ENCODE results near the gene SYT15.
A peak's percentile ranks its signal among the peaks of the same experiment; 100 is the strongest.

Gene SYT15

DNA sequence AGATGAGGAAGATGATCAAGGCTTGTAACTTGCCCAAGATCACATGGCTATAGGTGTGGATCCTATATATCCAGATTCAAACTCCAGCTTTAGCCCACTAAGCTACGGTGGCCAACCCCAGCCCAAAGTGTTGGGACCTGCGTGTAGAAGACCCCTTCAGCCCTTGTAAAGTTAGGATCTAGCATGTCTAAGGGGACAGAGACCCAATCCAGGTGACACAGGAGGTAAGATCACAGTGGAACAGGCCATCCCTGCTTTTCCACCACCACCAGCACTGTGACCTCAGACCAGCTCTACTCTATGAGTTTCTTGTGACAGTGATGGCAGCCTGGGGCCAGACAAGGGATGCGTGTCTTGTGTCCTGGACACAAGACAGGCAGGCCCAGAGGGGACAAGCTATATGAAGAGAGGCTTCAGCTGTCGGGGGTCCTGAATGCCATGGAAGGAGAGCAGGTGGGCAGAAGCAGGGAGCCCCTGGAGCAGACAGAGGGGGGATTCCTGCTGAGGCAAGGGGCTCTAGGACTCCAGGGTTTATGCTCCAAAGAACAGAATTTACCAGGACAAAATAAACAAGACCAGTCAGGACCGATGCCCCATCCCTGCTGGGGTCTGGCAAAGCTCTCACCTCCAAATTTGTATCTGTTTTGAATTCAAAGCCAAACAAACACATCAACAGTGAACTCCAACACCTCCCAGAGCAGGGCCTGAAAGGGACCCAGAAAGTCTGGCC lies 32.9 kb upstream of the SYT15 start:
- peak; percentile 59 for DNase-seq

DNA sequence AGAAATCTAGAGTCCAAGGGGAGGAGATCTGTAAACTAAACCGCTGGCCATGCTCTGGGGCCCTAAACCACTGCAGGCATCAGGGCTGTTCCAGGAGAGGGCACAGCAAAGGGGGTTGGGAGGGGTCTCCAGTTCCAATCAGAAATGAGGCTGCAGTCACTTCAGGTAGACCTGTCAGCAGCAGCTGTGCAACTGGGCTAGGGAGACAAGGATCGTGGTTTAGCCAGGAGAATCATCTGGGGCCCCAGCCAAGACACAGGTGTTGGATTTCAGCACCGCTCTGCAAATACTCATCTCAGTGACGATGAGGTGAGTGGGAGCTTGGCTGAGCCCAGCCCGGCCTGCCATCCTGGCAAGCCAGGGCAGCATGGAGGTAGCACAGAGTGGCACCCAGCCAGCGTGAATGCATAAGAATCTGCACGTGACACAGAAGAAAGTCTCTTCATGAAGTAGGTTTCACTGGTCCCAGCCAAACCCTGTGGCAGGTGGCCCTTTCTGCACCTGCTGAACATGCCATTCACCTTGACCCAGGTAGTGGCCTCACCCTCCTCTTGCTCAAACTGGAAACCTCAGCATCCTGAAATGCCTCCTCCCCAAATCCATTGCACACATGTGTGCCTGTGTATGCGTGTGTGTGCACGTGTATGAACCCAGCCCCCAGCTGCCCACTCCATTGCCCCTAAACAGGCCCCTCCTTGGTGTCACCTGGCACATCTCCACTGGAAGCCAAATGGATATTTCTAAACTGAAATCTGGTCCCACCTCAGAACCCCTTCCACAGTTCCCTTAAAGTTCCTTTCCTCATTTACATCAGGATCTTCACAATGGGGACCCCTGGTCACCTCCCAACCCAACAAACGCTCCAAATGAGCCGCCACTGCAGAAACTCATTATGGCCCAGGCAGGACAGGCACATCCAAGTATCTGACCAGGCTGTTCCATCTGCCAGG lies 32.1 kb upstream of the SYT15 start:
- DNase-seq, result peak; percentile 63

- peak; percentile 60 for DNase-seq
These were observed 31.1 kb upstream of the SYT15 start for GRCh38 chr10:46547541-46548497.

DNA sequence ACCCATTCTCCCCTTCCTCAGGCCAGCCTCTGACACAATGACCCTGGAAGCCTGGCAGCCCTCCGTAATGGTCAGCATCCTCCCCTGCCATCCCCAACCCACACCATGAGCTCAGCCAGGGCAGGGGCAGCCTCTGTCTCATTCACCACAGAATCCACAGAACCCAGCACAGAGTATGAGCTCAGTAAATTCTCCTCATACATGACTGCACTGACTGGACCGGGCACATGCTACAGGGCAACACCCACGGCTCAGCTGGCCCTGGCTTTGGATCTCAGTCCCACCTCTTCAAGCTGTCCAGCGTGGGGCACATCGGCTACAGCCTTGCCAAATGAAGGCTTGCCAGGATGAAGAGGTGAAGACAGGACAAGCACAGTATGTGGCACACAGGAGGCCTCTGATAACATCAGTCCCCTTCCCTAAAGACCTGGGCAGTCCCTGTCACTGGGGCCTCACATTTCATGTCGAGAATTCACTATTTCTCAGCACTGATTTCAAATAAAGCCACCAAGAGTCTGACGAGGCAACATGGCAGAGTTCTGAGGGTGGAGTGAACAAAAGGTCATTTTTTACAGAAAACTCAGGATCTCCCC lies 30.3 kb upstream of the SYT15 start:
- peak; percentile 57 for DNase-seq

- DNase-seq, result peak; percentile 64
These were observed 29.5 kb upstream of the SYT15 start for GRCh38 chr10:46549171-46550075.

DNA sequence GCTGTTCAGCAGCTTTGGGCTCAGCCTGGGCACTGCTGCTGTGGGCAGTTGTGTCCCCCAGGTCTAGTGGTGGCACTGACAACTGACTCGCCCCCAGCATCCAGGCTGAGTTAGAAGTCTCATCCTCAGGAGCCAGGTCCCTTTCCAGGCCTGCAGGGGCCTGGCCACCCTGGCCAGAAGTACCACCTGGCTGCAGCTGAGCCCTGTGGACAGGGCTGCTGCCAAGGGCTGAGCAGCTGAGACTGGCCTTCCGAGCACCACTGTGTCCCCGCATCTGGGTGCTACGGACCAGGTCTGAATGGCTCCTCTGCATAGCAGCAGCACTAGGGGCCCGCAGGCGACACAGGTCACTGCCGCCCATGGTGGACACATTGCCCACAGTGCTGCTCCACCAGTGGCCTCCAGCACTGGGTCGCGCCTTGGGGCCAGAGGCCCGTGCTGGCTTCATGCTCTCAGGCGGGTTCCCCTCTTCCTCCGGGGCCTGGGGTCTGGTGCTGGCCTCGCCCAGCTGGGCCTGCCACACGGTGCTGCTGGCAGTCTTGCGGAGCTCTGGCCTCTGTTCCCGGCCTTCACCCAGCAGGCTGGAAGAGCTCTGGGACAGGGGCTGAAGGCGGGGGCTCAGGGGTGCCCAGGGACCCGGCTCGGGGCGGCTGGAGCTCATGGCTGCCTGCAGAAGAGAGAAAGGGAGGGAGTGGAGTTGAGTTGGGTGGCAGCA lies 28.7 kb upstream of the SYT15 start:
- peak; percentile 62 for DNase-seq

- DNase-seq, result peak; percentile 59
These were observed 27.9 kb upstream of the SYT15 start for GRCh38 chr10:46550795-46551700.

DNA sequence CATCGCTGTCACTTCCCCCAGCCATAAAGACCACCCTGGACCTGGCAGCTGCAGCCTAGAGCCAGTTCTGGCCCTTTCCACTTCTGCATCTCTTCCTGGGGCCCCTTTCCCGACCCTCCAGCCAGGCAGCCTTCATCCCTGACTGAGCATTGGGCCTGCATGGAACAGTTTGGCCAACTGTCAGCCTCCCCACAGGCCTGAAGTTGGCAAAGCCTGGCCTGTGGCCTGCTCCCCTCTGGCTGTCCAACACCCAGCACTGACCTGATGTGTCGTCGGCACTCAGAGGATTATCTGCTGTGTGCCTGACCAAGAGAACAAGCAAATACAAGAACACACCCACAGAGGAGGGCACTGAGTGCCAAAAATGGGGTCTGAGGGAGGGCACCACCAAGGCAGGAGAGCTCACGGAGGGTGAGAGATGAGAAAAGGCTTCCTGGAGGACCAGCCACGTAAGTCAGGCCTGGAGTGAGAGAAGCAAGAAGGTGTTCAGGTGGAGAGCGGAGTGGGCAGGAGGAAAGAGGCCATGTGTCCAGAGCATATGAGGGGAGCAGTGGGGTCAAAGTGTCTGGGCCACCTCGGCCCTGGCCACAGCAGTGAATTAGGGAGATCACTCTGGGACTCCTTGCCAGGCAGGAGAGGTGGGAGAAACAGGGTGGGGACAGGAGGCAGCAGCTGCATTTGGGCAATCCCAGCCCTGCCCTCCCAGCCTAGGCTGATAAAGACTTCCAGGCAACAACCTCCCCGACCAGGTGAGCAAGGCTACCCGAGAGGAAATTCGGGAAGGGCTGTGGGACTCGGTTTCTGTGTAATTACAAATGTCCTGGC lies 27.0 kb upstream of the SYT15 start:
- DNase-seq, result peak; percentile 60

DNA sequence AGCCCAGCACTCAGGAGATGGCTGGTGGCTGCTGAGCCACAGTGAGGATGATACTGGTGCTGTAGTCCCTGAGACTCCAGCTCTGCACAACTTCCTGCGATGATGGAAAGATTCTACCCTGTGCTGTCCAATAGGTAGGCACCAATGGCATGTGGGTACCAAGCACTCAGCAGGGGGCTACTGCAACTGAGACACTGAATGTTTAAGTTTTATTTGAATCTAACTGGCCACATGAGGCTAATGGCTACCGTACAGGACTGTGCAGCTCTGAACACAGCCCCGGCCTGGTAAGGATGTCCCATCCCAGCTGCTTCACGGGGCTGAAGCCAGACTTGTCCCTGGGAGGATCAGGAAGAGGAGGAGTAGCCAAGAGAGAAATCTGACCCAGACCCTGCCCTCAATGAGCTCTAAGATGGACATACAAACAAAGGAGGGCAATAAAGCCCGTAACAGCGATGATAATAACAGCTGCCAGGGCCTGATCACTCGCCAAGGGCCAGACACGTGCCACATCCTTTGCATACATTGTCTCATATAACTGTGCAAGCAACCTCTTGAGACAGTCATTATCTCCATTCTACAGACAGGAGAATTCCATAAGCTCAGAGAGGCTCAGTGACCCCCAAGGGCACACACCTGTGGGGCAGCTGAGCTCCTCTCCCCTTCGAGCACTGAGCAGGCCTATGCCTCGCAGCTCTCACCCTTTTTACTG lies 26.2 kb upstream of the SYT15 start:
- peak; percentile 62 for DNase-seq

- DNase-seq, result peak; percentile 63
These were observed 25.5 kb upstream of the SYT15 start for GRCh38 chr10:46553238-46554049.

- DNase-seq, result peak; percentile 31
These were observed 24.7 kb upstream of the SYT15 start for GRCh38 chr10:46554166-46554781.

DNA sequence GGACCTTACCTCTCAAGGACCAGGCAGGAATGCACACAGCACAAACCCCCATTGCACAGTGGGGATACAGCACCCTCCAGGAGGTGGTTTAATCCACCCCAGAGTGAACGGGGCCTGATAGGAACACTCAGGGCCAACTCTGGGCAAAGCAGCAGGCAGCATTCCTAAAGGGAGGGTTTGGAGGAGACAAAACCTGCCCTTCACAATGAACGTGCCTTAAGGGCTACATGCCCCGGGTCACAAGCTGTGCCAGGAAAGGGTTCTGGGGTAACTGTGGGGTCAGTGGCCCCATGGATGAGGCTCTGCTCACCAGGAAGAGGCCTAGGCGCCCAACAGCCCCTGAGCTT lies 23.6 kb upstream of the SYT15 start:
- DNase-seq, result peak; percentile 10

DNA sequence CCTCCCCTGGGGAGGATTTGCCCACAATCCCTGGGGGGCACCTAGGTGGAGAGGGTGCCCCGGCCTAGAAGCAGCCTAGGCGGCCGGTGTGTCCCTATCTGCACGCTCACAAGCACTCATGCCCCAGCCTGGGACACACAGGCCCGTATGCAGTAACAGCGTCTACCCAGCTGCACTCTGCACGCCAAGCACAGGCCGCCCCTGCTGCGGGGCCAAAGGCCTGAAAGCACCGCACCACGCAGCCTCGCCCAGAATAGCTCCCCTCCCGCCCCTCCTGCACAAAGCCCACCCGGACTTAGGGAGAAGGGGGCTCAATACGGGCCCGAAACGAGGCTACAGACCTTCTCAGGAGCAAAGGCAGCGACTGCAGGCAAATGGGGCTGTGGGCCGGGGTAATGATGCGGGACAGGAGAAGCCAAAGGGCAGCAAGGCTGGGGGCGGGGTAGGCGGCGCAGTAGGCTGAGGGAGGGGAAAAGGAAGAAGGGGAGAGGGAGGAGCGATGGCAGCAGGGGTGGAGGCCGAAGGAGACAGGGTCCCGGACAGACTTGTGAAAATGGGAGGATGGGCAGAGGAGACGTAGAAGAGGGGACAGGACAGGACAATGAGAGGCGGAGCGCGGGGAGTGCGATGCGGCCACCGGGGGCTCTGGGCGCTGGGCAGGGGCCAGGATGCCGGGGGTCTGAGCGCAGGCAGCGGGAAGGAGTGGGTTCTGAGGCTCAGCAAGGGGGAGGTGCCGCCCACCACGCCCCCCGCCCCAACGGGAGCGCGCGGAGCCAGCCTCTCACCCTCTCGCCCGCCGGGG lies 23.0 kb upstream of the SYT15 start:
- peak; percentile 63 for DNase-seq

- peak; percentile 60 for DNase-seq
These were observed 22.2 kb upstream of the SYT15 start, which contains the start of gene GPRIN2 for GRCh38 chr10:46556515-46557318. GPRIN2 (minus strand) TSS chr10:46556658; CDS start chr10:46550736, 5,922 bp downstream.

Data from activated effector memory CD4-positive, alpha-beta T cell treated with anti-CD3 and anti-CD28 coated beads, Interleukin-2, amount 50 U/mL, for 16 hours (primary cell).